Endothelial cell of umbilical vein (primary cell): ENCODE measurements around the gene SYT14.
"Not testable (repeated sequence)": the region's sequence is repeated elsewhere in the genome, so short reads cannot be mapped to it uniquely, and the experiment has no call there.

Experiments used
- CTCF ChIP-seq, 2 donors: IDR thresholded peaks; 1 replicate in 1 of 2; 2 replicates in 1 of 2; pipeline ENCODE4 v1.5.1; 2011; ENCODE audit warnings: low read length in 2 of 2, mild to moderate bottlenecking in 2 of 2, moderate library complexity in 2 of 2, control low read depth in 1 of 2, inconsistent platforms in 1 of 2, low read depth in 1 of 2; ENCODE audit not compliant: insufficient read depth in 1 of 2; ENCODE audit errors: extremely low read depth in 1 of 2
- JUN ChIP-seq: IDR thresholded peaks from 2 replicates; pipeline ENCODE4 v1.6.1; 2011; ENCODE audit warnings: borderline replicate concordance, low read depth; ENCODE audit not compliant: insufficient read length, insufficient read depth
- MAX ChIP-seq: IDR thresholded peaks from 2 replicates; pipeline ENCODE4 v1.6.1; 2011; ENCODE audit not compliant: insufficient read depth, insufficient read length
- POLR2A ChIP-seq: IDR thresholded peaks from 2 replicates; pipeline ENCODE4 v1.6.1; 2012; ENCODE audit warnings: low read depth, mild to moderate bottlenecking, control low read depth, low read length
- POLR2AphosphoS5 ChIP-seq: IDR thresholded peaks from 2 replicates; pipeline ENCODE4 v1.6.1; 2012; ENCODE audit warnings: low read depth, mild to moderate bottlenecking, control low read depth, low read length, moderate library complexity; ENCODE audit not compliant: insufficient read depth

- not testable (repeated sequence) for TF ChIP-seq POLR2AphosphoS5; CTCF (IDR thresholded peaks at IDR 0.05; ENCODE audit: extremely low read depth in 1 of 2, insufficient read depth in 1 of 2, low read depth in 1 of 2, low read length in 2 of 2); POLR2A; MAX; JUN
These were observed 40.7 kb downstream of the SYT14 start for GRCh38 chr1:209978721-209979120.
